Spleen (tissue), 7 donors: ENCODE data around the gene FRMD4A.

Source experiments
- CTCF ChIP-seq, 11 experiments: fragments of 200-600 bp in 7 of 11; fragments of 450-650 bp in 4 of 11; sonication (generic) in 4 of 11; IDR thresholded peaks in 8 of 11; conservative IDR thresholded peaks in 3 of 11; 1 replicate in 7 of 11; 2 replicates in 4 of 11; pipeline versions ENCODE4 v1.4.0 to v1.8.0; 2016 to 2021; ENCODE audit warnings: antibody characterized with exemption in 11 of 11, inconsistent platforms in 4 of 11, mild to moderate bottlenecking in 1 of 11
- POLR2AphosphoS5 ChIP-seq, 3 donors: sonication (generic); formaldehyde crosslinking; IDR thresholded peaks; one replicate each; pipeline ENCODE4 v1.5.1; 2017; ENCODE audit warnings: antibody characterized with exemption in 3 of 3
- donor health status: DM: no; HTN: no; CAD: no; lungs with moderate emphysema.
- donor health status: DM: no; HTN: no; CAD: no.
- donor health status: DM: no; HTN: no; CAD: no.

GRCh38 chr10:13651969-13652720 lies 678.6 kb downstream of the FRMD4A start:
- TF ChIP-seq CTCF (IDR thresholded peaks at IDR 0.05 in 8 of 11, conservative IDR thresholded peaks at IDR 0.05 in 3 of 11) (no peak), POLR2AphosphoS5 (IDR thresholded peaks at IDR 0.05) (no peak)
